LNCAP (cell line): ENCODE results near the gene PTGS1.

Source experiments
- TF ChIP-seq, protein P1 (sequence below): fragments of 450-650 bp; IDR thresholded peaks from 2 replicates; pipeline ENCODE4 v1.5.1; 2017; ENCODE audit warnings: mild to moderate bottlenecking

PTGS1 gene

DNA sequence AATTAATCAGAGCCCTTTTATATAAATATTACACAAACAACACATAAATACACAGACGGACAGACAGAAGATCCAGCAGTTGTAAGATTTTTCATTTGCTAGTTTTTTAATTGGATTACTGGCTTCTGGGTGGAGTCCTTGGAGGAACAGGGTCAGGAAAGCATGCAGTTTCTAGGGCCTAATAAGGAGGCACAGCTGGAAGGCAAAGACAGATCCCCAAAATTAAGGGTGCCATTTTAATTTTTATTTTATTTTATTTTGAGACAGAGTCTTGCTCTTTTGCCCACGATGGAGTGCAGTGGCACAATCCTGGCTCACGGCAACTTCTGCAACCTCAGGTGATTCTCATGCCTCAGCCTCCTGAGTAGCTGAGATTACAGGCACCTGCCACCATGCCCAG, 49.5 kb downstream of the PTGS1 start:
- TF ChIP-seq, protein P1, sequence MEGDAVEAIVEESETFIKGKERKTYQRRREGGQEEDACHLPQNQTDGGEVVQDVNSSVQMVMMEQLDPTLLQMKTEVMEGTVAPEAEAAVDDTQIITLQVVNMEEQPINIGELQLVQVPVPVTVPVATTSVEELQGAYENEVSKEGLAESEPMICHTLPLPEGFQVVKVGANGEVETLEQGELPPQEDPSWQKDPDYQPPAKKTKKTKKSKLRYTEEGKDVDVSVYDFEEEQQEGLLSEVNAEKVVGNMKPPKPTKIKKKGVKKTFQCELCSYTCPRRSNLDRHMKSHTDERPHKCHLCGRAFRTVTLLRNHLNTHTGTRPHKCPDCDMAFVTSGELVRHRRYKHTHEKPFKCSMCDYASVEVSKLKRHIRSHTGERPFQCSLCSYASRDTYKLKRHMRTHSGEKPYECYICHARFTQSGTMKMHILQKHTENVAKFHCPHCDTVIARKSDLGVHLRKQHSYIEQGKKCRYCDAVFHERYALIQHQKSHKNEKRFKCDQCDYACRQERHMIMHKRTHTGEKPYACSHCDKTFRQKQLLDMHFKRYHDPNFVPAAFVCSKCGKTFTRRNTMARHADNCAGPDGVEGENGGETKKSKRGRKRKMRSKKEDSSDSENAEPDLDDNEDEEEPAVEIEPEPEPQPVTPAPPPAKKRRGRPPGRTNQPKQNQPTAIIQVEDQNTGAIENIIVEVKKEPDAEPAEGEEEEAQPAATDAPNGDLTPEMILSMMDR: no peak

- TF ChIP-seq, protein P1: no peak
Measured at GRCh38 chr9:122425087-122425486, 54.3 kb downstream of the PTGS1 start.

- TF ChIP-seq, protein P1: no peak
Measured at GRCh38 chr9:122426723-122427122, 55.9 kb downstream of the PTGS1 start.

- TF ChIP-seq, protein P1: no peak
Measured at GRCh38 chr9:122442568-122442967, 71.7 kb downstream of the PTGS1 start.

DNA sequence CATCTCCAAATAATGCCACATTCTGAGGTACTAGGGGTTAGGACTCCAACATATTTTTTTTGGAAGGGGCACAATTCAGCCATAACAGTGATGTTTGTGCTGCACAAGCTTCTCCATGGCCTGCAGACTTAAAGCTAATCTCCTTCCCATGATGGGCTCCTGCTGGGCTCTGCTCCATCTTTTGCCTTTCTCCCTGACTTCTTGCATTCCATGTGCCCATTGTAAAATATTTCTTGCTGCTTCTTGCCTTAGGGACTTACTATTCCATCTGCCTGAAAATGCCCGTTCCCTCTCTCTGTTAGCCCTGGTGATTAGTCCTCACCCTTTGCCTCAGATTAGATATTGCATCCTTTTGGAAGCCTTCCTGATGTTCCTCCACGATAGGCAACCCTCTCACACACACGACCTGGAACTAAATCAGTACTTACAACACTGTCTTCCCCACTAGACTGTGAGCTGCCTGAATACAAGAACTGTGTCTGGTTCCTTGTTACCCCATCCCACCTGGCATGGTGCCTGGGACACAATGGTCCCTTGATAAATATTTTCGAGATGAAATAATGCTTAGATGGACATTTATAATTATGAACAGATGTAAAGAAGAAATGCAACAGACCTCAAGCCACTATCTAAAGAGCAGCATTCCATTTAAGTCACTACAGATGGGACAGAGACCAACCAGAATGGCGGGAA, 73.4 kb downstream of the PTGS1 start:
- TF ChIP-seq, protein P1: no peak
